Stimulated activated CD8-positive, alpha-beta memory T cell treated with anti-CD3 and anti-CD28 coated beads, Interleukin-15, amount 100 ng/mL, for 48 hours (primary cell): ENCODE results near the gene NFKBIE.

ENCODE experiments used
- DNase-seq, 2 donors: peaks; one replicate each; pipeline ENCODE4 v3.0.0-alpha.2; 2020; ENCODE audit warnings: low read depth in 2 of 2

NFKBIE gene

DNA sequence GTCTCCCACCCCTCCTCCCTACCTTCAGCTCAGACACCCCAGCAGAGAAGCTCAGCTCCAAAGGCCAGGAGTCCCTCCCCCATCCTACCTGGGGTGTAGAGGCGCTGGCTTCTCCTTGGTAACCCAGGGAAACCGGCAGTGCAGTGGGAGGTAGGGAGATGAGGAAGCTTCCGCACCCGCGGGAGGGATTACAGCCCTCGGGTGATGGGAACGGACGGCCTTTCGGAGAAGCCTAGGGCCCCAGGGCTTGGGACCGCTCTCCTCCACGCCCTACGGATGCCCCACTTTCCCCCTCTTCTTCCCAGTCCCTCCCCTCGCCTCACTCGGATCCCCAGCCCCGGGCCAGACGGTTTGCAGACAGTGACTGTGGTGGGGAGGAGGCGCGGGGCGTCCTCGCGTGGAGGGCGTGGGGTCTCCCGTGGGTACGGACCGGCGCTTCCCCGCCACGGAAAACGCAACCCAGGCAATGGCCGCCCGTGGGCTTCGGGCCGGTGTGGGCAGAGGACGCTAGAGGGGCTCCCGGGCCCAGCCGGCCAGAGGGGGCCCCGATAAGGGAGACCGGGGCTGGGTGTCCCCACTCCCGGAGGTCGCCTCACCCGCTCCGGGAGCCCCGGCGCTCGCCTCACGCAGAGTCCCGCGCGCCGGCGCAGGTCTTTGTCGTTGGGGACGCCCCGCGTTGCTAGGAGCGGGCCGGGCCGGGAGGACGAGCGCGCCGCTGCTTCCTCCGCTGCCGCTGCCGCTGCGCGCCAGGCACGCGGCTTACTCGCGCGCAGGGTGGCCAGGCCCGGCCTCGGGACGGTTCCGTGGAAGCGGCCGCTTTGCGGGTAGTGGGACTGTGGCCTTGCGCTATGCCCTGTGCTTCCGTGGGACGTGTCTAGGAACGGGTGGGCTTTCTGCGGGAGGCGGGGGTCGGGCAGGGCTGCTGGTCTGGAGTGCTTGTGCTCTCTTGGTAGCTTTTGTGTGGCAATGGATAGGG lies 32.0 kb upstream of the NFKBIE start:
- peak; percentile 21 to 23 for DNase-seq

- no peak for DNase-seq
Measured at GRCh38 chr6:44294832-44295791, 29.8 kb upstream of the NFKBIE start.

- DNase-seq = no peak
Measured at GRCh38 chr6:44292661-44293365, 27.5 kb upstream of the NFKBIE start.

GRCh38 chr6:44291841-44292240 lies 26.5 kb upstream of the NFKBIE start:
- DNase-seq = no peak

- DNase-seq = no peak
Measured at GRCh38 chr6:44289726-44290260, 24.4 kb upstream of the NFKBIE start.

GRCh38 chr6:44286747-44287146 lies 21.4 kb upstream of the NFKBIE start:
- no peak for DNase-seq

- DNase-seq = no peak
Measured at GRCh38 chr6:44286285-44286565, 20.9 kb upstream of the NFKBIE start.

GRCh38 chr6:44285552-44286284 lies 20.4 kb upstream of the NFKBIE start:
- no peak for DNase-seq

DNA sequence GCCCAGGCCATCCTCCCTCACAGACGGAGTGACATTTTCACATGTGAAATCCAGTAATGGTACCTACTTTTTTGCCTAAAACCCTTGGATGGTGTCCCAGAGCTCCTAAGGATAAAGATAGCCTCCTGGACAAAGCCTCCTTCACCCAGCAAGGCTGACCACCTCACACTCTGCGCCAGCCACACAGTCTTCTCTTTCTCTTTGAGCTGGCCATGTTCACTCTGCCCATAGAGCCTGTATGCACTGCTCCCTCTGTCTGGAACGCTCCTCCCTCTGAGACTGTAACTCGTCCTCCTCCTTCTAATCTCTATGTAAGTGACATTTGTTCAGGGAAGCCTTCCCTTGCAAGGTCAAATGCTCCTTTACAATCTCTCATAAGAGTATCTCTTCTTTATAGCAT lies 19.5 kb upstream of the NFKBIE start:
- no peak for DNase-seq

DNA sequence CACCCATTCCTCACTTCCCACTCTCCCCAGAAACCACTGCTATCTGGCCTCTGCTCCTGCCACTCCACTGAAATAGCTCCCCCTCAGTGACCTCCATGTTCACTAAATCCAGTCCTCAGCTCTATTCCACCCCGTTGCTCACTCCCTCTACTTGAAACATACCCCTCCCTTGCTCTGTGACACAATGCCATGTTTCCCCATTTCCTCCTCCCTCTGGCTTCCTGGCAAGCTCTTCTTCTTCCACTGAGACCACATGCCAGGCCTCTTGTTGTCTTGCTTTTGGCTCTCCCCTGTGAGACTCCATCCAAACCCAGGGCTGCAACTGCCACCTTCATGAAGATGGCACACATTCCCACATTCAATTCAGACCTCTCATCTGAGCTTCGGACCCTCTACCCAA lies 18.8 kb upstream of the NFKBIE start:
- DNase-seq = no peak

DNA sequence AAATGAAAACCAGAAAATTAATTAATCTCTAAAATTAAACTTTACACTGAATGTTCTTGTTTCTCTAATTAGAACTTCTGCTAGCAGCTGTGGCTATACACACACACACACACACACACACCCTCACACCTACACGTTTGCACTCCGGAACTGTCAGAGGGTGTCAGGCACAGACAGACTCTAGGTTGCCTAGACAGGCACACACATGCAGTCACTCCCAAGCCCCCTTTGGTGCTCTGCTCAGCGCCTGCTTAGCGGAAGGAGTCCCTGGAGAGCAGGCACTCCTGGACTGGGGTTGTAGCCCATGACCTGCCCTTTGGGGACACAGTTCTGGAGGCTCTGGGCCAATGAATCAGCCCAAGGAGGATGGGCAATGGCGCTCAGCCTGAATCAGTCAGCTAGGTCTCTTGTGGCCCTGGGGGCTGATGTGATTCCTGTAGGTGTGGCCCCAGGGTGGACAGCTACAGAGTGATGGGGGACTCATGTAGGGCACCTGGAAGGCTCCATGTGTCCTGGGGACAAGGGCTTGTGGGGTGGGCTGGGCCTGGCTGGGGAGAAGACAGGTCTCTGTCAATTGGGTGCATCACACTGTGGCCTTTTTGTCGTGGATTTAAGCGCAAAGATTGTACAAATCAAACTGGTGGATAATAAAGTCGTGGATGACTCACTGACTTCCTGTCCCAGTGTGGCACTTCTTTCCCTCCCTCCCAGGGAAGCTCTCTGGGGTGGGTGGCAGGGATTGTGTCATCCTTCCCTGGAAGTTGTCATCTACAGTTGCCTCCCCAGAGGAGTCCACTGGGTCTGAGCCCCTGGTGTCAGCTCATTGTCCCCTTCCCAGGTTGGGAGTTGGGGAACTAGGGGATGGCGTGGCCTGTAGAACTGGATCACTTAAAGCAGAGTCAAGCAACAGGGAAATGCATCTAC lies 13.7 kb upstream of the NFKBIE start:
- no peak for DNase-seq

DNA sequence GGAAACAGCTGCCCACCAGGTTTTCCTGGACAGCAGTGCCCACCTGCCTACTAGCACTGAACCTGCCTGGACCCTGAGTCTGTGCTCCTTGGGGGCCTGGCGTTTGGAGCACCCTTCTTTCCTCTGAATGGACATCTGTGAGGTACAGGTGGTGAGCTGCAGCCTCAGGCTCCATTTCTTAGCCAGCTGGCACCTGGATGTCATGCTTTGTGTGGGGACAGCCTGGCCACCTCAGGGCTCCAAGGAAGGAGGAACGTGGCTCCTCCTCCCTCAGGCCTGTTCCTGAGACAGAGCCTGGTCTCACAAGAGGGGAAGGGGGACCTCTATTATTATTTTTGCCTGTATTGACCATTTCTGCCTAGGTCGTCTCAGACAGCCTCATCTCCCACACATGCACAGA lies 13.0 kb upstream of the NFKBIE start:
- DNase-seq = no peak

DNA sequence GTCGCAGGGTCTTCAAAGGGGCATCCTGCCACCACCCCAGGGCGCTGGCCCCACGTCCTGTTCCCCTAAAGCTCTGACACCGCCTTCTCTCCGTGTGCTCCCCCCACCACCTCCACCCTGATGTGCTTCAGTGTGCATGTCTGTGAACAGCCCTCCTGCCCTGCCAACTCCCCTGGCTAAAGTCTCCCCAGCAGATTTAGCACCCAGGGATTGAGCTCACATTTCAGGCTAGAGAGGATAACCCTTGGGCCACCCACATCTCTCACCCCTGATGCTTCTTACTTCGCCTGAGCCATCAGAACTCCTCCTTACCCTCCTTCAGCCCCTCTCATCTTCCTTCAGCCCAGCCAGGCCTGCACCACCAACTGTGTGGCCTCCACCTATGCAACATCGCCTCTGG lies 12.4 kb upstream of the NFKBIE start:
- DNase-seq = no peak

DNA sequence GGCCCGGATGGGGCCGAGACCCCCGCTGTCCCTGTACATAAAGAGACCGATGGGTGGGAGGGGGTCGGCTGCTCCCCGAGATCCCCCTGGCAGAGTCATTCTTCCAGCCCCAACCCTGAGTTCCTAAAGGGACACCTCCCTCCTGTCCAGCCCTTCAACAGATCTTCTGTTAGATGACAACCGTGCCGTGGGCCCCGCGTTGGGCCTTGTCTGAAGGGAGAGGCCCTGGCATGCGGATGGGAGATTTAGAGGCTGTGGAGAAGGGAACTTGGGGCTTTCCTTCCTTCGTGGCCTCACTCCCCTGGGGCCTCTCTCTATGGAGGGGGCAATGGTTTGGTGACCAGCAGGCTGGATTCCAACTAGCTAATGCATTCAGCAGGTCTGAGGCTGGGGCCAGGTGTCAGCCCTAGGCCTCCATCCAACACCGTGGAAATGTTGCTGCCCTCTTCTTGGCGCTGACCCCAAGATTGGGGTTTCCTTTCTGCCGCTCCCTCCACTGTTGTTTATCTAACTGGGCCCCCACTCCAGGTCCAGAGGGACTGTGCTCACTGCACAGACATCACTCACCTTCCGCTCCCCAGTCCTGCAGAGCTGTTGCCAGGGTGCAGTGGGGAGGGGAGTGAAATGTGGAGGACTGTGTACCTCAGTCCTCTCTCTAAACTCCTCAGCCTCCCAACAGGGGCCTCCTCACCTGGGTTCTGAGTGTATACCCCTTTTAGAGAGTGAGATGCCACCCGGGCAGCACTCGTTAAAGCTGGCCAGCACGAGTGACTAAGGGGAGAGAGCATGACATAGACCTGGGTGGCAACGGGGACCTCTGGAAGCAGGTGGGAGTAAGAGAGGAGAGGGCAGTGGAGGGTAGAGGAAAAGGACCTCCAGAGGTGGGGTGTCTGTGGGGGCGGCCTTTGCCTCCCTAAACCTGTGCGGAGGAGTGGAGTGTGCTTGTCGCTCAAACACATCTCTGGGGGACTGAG lies 11.6 kb upstream of the NFKBIE start:
- DNase-seq = no peak

DNA sequence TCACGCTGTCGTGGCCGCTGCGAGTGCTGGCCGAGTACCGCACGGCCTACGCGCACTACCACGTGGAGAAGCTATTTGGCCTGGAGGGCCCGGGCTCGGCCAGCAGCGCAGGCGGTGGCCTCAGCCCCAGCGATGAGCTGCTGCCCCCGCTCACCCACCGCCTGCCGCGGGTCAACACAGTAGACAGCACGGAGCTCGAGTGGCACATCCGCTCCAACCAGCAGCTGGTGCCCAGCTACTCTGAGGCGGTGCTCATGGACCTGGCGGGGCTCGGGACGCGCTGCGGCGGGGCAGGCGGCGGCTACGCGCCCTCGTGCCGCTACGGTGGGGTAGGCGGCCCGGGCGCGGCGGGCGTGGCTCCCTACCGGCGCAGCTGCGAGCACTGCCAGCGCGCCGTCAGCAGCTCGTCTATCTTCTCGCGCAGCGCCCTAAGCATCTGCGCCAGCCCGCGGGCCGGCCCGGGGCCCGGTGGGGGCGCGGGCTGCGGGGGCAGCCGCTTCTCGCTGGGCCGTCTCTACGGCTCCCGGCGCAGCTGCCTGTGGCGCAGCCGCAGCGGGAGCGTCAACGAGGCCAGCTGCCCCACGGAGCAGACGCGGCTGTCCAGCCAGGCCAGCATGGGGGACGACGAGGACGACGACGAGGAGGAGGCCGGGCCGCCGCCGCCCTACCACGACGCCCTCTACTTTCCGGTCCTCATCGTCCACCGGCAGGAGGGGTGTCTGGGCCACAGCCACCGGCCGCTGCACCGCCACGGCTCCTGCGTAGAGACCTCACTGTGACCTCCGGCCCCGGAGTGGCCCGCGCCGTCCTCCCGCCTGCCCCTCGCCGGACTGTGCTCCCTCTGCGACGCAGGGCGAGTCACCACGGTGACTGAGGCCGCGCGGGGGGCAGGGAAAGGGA lies 10.6 kb upstream of the NFKBIE start:
- DNase-seq = no peak

DNA sequence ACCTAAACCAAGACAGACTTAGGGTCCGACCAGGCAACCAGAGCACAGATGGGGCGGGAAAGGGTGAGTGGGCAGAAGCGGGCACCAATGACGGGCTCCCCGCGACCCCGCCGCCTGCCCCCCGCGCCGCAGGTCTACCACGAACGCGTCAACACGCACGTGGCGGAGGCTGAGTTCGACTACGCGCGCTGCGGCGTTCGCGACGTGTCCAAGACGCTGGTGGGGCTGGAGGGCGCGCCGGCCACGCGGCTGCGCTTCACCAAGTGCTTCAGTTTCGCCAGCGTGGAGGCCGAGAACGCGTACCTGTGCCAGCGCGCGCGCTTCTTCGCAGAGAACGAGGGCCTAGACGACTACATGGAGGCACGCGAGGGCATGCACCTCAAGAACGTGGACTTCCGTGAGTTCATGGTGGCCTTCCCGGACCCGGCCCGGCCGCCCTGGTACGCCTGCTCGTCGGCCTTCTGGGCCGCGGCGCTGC lies 10.0 kb upstream of the NFKBIE start:
- no peak for DNase-seq

DNA sequence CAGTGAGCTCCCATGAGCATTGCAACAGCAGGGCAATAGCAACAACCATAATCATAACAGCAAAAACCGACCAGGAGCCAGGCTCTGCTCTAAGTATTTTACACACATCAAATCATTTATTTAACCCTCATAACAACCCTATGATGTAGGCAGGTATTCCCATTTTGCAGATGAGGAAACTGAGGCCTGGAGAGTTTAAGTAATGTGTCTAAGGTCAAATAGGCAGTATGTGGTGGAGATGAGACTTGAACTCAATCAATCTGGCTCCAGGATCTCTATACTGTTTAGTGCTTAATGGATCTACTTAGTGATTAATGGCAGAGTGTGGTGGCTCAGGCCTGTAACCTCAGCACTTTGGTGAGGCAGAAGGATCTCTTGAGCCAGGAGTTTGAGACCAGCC lies 8.3 kb upstream of the NFKBIE start:
- no peak for DNase-seq
